HCT116 (cell line): Measurements from ENCODE around the gene HAPSTR1.

Experiments used
- CTCF ChIP-seq, 3 experiments: fragments of 200-600 bp in 1 of 3; sonication (generic) in 1 of 3; IDR thresholded peaks in 2 of 3; conservative IDR thresholded peaks in 1 of 3; 2 replicates each; pipeline ENCODE4 v1.5.1; 2012 to 2017; ENCODE audit warnings: low read depth in 2 of 3, low read length in 2 of 3, antibody characterized with exemption in 1 of 3, borderline replicate concordance in 1 of 3, control low read depth in 1 of 3, mild to moderate bottlenecking in 1 of 3, mixed read lengths in 1 of 3, mixed run types in 1 of 3, moderate library complexity in 1 of 3; ENCODE audit not compliant: insufficient read depth in 1 of 3
- EZH2 ChIP-seq: fragments of 200-600 bp; sonication (generic); IDR thresholded peaks from 2 replicates; pipeline ENCODE4 v1.6.1; 2017; ENCODE audit warnings: antibody characterized with exemption, mixed run types
- JUND ChIP-seq: IDR thresholded peaks from 2 replicates; pipeline ENCODE4 v1.6.1; 2012
- POLR2A ChIP-seq: IDR thresholded peaks from 2 replicates; pipeline ENCODE4 v1.7.0; 2011; ENCODE audit warnings: borderline replicate concordance; ENCODE audit not compliant: insufficient read depth, insufficient read length; ENCODE audit errors: extremely low read depth
- POLR2AphosphoS5 ChIP-seq: IDR thresholded peaks from 2 replicates; pipeline ENCODE4 v1.6.1; 2011; ENCODE audit warnings: mild to moderate bottlenecking, low read depth, low read length, moderate library complexity
- RAD21 ChIP-seq: IDR thresholded peaks from 2 replicates; pipeline ENCODE4 v1.6.1; 2012; ENCODE audit warnings: low read depth, mild to moderate bottlenecking
- REST ChIP-seq: IDR thresholded peaks from 2 replicates; pipeline ENCODE4 v1.6.1; 2012; ENCODE audit warnings: low read depth
- SIN3A ChIP-seq: IDR thresholded peaks from 2 replicates; pipeline ENCODE4 v1.6.1; 2012; ENCODE audit warnings: low read depth
- SP1 ChIP-seq: IDR thresholded peaks from 2 replicates; pipeline ENCODE4 v1.6.1; 2012; ENCODE audit warnings: low read depth
- YY1 ChIP-seq: IDR thresholded peaks from 2 replicates; pipeline ENCODE4 v1.6.1; 2011; ENCODE audit warnings: low read length, low read depth, moderate library complexity, mild to moderate bottlenecking; ENCODE audit not compliant: insufficient replicate concordance; ENCODE audit errors: extremely low read depth
- ZNF274 ChIP-seq: fragments of 200-500 bp; sonication (Bioruptor generic); IDR thresholded peaks from 2 replicates; pipeline ENCODE4 v1.6.1; 2014; ENCODE audit warnings: mild to moderate bottlenecking, low read depth, low read length, inconsistent platforms

- TF ChIP-seq ZNF274 (no peak), YY1 (no peak), CTCF (IDR thresholded peaks at IDR 0.05 in 2 of 3, conservative IDR thresholded peaks at IDR 0.05 in 1 of 3; ENCODE audit: borderline replicate concordance in 1 of 3, insufficient read depth in 1 of 3, low read depth in 2 of 3, low read length in 2 of 3) (no peak), SIN3A (no peak), EZH2 (no peak), REST (no peak), POLR2A (no peak), JUND (0 out of 2 replicates have a peak, but pooled peaks have one; percentile 8), RAD21 (no peak), SP1 (0 out of 2 replicates have a peak, but pooled peaks have one; percentile 16), POLR2AphosphoS5 (no peak)
Observed at GRCh38 chr16:9072806-9073341, 18.6 kb upstream of the HAPSTR1 start.
